Stromal cell of bone marrow (primary cell): Measurements from ENCODE around the gene GCGR.
"Not testable (repeated sequence)": the region's sequence is repeated elsewhere in the genome, so short reads cannot be mapped to it uniquely, and the experiment has no call there.

Experiments used
- DNase-seq: peaks from one replicate; pipeline ENCODE4 v3.0.0-alpha.2; 2012; ENCODE audit warnings: low read depth

Gene GCGR

GRCh38 chr17:81832608-81833159, 28.7 kb downstream of the GCGR start:
- DNase-seq, result no peak

- DNase-seq, result peak; percentile 80
Observed at GRCh38 chr17:81833160-81833920, 29.4 kb downstream of the GCGR start, which contains the start of gene MCRIP1. Gene MCRIP1, minus strand, starts transcription at chr17:81833291. Its CDS starts 8,785 bp downstream, at chr17:81824506.

- DNase-seq, result no peak
Observed at GRCh38 chr17:81833921-81834830, 30.2 kb downstream of the GCGR start.

GRCh38 chr17:81834831-81835267, 30.9 kb downstream of the GCGR start, which contains the start of gene PPP1R27:
Gene PPP1R27, minus strand, starts transcription at chr17:81835050. Its CDS starts 97 bp downstream, at chr17:81834953.
- DNase-seq, result no peak

DNA sequence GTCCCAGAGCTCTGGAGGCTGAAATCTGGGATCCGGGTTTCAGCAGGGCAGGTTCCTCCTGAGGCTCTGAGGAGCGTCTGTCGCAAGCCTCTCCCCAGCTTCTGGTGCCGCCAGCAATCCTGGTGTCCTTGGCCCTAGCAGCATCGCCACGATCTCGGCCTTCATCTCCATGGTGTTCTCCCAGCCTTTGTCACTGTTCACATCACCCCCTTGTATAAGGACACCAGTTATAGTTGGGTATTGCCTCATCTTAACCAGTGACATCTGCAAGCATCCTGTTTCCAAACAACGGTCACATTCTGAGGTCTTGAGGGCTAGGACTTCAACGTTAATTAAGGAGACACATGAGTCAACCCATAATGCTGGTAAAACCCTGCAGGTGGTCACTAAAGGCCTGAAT, 33.7 kb downstream of the GCGR start:
- no peak for DNase-seq

GRCh38 chr17:81838753-81839255, 34.9 kb downstream of the GCGR start:
- DNase-seq, result no peak

DNA sequence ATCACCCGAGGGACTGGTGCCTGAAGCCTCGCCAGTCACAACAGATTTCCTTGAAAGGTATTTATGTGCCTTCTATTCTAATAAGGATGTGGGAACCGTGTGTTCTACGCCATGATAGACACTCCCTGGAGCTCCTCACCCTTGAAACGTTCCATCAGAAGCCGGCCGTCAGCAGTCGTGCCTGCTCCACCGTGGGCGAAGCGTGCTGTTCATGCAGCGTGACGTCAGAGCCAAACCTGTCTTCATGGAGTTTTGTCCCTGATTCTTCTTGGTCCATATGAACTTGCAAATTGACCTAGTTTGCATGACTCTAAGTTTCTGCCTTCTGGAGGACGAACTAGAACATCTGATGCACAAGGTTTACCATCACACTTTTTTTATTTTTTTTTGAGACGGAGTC, 35.4 kb downstream of the GCGR start:
- no peak for DNase-seq

DNA sequence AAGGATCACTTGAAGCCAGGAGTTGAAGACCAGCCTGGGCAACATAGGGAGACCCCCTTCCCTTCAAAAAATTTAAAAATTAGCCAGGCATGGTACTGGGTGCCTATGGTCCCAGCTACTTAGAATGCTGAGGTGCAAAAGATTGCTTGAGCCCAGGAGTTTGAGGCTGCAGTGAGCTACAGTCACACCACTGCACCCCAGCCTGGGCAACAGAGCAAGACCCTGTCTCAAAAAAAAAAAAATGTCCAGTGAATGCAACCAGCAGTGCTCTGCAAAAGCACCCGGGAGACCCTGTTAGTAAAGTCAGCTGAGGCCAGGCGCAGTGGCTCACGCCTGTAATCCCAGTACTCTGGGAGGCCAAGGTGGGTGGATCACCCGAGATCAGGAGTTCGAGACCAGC, 36.1 kb downstream of the GCGR start:
- not testable (repeated sequence) for DNase-seq

- DNase-seq, result no peak
Observed at GRCh38 chr17:81840826-81841778, 37.2 kb downstream of the GCGR start.

DNA sequence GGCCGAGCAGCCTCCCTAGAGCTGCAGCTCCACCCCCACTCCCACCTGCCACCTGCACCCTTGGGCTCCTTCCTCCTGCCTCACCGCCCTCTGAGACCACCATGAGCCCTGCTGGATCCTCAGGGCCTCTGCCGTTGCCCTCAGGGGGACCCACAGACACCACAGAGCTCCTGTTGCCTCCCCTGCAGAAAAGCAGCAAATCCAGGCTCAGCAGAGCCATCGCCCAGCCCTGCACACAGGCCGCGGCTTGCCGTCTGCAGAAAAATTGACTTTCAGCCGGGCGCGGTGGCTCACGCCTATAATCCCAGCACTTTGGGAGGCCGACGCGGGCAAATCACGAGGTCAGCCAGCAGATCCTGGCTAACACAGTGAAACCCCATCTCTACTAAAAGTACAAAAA, 37.9 kb downstream of the GCGR start:
- DNase-seq, result no peak

DNA sequence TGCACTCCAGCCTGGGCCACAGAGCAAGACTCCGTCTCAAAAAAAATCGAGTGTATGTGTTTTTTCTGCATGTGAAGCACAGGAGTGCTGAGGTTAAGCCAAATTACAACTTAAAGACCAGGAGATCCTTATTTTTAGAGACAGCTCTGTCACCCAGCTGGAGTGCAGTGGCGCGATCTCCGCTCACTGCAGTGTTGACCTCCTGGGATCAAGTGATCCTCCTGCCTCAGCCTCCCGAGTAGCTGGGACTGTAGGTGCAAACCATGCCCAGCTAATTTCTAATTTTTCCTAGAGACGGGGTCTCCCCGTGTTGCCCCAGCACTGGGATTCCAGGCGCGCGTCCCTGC, 38.4 kb downstream of the GCGR start:
- DNase-seq, result no peak

- no peak for DNase-seq
Observed at GRCh38 chr17:81842725-81843504, 39.0 kb downstream of the GCGR start.

GRCh38 chr17:81843713-81844326, 39.9 kb downstream of the GCGR start:
- DNase-seq, result no peak

GRCh38 chr17:81844327-81844851, 40.4 kb downstream of the GCGR start:
- no peak for DNase-seq

- no peak for DNase-seq
Observed at GRCh38 chr17:81844887-81845286, 40.9 kb downstream of the GCGR start.

- DNase-seq, result no peak
Observed at GRCh38 chr17:81845361-81845760, 41.4 kb downstream of the GCGR start.

DNA sequence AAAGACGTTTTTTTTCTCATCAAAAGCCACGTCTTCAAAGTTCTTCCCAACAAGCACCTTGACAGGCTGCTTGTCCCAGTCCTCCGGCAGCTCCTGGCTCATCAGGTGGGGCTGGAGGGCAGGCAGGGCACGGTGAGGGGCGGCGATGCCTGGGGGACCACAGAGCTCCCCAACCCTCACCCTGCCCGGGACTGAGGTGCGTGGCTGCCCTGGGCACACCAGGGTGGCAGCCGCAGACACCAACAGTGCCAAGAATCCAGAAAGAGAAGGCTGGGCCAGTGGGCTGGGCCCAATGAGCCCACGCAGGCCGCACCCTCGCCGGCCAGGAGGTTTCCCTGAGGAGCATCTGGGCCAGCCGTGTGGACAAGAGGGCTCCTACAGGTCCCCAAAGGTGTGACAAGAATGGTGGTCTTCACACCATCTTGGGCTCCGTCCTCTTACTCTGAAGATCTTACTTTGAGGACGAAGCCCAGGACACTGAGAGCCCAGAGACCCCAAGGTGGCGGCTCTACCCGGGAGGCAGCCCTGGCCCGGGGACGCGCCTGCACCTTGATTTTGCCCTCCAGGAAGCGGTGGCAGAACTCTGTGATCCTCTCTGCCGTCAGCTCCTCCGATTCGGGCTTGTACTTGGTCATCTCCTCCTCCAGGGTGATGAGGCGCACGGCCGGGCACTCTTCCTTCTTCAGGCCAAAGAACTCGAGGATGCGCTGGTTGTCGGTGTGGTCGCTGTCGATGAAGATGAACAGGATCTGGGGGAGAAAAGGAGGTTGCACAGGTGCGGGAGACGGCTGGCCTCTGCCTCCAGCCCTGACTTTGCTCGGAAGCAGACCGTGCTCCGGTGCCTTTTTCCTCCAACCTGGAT, 42.2 kb downstream of the GCGR start:
- DNase-seq, result no peak

DNA sequence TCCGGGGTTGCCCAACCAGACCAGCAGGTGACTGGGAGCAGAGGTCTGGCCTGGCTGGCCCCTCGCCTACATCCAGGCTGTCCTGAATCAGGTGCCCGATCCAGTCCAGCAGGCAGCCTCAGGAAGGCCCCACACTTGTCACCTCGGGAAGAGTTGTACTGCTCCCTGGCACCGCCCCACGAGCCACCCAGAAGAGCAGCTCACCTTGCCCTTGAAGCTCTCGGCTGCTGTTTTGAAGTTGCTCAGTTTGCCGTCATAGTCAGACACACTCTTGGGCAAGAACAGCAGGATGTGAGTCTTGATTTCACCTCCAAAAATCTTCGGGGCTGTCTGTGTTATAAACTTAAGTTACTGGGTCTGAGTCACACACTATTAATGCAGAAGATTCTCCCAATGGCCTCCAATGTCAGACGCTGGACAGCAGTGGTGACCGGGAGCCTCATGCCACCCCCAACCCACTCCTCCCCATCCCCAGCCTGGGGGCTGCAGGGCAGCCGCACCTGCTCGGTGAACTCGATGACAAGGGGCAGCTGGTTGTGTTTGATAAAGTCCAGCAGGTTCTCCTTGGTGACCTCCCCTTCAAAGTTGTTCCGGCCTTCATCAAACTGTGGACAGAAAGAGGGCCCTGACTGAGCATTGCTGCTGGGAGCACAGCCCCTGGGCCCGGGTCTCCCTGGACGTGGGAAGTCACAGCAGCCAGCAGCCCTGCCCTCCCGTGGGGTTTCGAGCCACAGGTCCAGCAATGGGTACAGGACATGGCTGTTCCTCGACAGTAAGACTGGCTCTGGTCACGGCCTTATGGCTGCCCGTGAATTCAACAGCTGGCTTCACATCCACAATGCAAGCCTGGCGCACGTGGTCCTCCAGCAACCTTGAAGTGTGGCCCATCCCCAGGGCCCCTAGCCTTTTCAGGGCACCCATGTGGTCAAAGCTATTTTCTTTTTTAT, 43.1 kb downstream of the GCGR start:
- no peak for DNase-seq
